AG04450 (cell line): ENCODE measurements around the gene FAM107A. TPM values are rescaled to one million over a fixed set of nuclear protein-coding genes. Genes with fewer than 3 reads are reported as not detected.

Experiments used
- CTCF ChIA-PET: fragments of 300-600, 350-600 bp; formaldehyde crosslinking; extraction: SDS; loops from one replicate; lab custom pipeline; 2022; ENCODE audit warnings: antibody characterized with exemption, inconsistent platforms; lab: Charles Lee
- POLR2A ChIA-PET: fragments of 350-600 bp; formaldehyde crosslinking; extraction: SDS; loops from one replicate; lab custom pipeline; 2021; ENCODE audit warnings: antibody characterized with exemption, inconsistent platforms; lab: Yijun Ruan, JAX
- DNase-seq: peaks from one replicate; pipeline ENCODE4 v3.0.0-alpha.2; 2011; ENCODE audit warnings: low read depth, low spot score
- H3K27ac ChIP-seq: one replicate; pipeline ENCODE4 v1.5.1; 2012; ENCODE audit warnings: low read depth, low read length, control low read depth
- H3K27me3 ChIP-seq: one replicate; pipeline ENCODE4 v1.6.0; 2012; ENCODE audit warnings: low read length; ENCODE audit not compliant: control insufficient read depth, insufficient read depth
- H3K4me3 ChIP-seq: 2 replicates; pipeline ENCODE4 v1.5.1; 2011; ENCODE audit warnings: mild to moderate bottlenecking, low read depth, low read length, control low read depth
- H3K9me3 ChIP-seq: 2 replicates; pipeline ENCODE4 v1.5.1; 2012; ENCODE audit warnings: low read length; ENCODE audit not compliant: control insufficient read depth, insufficient read depth
- polyA plus RNA-seq: library from polyadenylated mRNA; depleted of rRNA; stranded (reverse); fragments of >200 nt; gene quantifications from 2 replicates; pipeline ENCODE4 v1.2.3, GENCODE V29; 2011
- TF ChIP-seq, protein P1 (sequence below): IDR thresholded peaks from 2 replicates; pipeline ENCODE4 v1.5.1; 2011; ENCODE audit warnings: low read depth, low read length, control low read depth, inconsistent platforms

Gene FAM107A
- polyA plus RNA-seq, 1 experiment: 0.02 TPM

DNA sequence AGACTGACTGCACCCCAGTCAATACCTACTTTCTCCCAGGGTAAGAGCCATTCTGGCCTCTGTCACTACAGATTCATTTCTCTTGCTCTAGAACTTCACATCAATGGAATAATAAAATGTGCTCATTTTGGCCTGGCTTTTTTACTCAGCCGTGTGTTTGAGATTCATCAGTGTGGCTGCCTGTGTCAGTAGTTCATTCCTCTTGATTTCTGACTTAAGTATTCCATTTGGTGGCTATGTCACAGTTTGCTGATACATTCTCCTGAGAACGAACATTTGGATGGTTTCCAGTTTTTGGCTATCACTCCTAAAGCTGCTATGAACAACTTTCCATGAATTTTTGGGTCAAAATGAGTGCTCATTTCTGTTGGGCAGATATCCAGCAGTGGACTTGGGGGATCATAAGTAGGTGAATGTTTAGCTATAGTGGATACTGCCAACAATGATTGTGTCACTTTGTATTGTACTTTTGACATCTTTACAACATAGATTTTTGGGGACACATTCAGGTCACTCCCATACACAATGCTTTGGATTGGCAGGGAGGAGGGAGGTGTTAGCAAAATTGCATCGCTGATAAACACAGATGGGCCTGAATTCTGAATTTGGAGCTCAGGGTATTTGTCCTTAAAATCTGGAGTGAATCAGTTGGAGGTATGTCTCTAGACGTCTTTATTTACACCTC, 19.8 kb upstream of the FAM107A start:
- POLR2A ChIA-PET: no interaction called here
- CTCF ChIA-PET: interaction anchor here (0.6 to 1.0 kb wide), 3 partner anchors 11 to 29 kb away, joined by 3 to 5 read pairs (median 3); no protein-coding TSS in a partner anchor
- TF ChIP-seq, protein P1, sequence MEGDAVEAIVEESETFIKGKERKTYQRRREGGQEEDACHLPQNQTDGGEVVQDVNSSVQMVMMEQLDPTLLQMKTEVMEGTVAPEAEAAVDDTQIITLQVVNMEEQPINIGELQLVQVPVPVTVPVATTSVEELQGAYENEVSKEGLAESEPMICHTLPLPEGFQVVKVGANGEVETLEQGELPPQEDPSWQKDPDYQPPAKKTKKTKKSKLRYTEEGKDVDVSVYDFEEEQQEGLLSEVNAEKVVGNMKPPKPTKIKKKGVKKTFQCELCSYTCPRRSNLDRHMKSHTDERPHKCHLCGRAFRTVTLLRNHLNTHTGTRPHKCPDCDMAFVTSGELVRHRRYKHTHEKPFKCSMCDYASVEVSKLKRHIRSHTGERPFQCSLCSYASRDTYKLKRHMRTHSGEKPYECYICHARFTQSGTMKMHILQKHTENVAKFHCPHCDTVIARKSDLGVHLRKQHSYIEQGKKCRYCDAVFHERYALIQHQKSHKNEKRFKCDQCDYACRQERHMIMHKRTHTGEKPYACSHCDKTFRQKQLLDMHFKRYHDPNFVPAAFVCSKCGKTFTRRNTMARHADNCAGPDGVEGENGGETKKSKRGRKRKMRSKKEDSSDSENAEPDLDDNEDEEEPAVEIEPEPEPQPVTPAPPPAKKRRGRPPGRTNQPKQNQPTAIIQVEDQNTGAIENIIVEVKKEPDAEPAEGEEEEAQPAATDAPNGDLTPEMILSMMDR: no peak

DNA sequence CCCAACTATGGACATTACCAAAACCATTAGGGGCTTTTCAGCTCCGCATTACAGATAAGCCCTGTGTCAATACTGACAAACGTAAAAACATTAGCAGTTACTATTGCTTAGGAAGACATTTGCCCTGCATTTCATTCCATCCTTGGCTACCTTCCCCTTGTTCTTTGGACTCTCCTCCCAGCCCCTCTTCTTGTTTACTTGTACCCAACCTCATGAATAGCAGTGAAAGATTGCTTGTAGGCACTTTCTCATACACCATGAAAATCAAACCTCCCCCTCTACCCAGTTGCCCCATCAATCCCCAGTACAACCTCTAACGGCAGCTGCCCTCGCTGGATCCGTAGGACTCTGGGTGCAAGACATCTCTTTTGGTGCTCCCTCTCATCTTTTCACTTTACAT, 16.9 kb upstream of the FAM107A start:
- Histone ChIP-seq H3K27ac (no peak overlapping the region), H3K4me3 (no peak overlapping the region), H3K27me3 (peaks cover 18% of the 10 kb centered on the region), H3K9me3 (no peaks in the 10 kb centered on the region)
- DNase-seq: no peak
- TF ChIP-seq, protein P1: no peak
- ChIA-PET POLR2A (no interaction called here), CTCF (no interaction called here)

More for the DNA sequence above, 19.8 kb upstream of the FAM107A start:
- Histone ChIP-seq H3K4me3 (no peak overlapping the region), H3K9me3 (no peaks in the 10 kb centered on the region), H3K27ac (no peak overlapping the region), H3K27me3 (peaks cover 32% of the 10 kb centered on the region)
- no peak for DNase-seq

DNA sequence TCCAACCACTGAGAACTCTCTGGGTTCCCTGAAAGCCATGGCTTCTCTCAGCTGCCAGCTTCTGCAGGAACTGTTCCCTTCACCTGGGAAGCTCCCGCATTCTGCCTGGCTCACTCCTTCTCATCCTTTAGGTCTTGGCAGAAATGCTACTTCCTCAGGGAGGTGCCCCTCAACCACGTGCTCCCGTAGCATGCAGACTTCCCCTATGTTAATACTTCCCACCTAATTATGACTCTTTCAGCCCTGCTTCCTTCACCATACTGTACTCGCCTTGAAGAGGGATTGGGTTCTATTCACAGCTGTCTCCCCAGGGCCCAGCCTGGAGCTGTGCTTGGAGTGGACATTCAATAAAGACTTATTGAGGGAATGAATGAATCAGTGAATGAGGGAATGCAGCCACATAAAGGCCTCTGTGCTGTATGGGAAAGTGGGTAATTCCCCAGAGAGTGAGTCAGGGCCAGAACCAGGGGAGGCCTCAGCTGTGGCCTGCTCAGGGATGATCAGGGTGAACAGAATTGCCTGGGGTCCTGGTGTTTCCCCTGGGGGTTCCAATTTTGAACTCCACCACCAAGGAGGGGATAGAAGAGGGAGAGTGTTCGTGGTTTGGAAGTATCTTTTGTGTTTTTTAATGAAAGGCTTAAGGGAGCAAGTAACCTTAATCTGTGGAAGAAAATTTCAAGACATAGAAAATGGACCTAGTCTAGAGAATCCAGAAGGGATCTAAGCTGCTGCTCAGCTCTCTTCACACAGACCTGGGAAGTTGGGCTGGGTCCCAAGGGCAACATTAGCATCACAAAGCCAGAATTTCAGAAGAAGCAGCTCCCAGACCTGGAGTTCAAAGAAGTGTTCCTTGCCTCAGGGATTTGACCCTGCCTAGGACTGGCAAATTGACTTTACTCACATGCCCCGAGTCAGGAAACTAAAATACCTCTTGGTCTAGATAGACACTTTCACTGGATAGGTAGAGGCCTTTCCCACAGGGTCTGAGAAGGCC, 14.6 kb upstream of the FAM107A start:
- Histone ChIP-seq H3K9me3 (no peaks in the 10 kb centered on the region), H3K27ac (no peak overlapping the region), H3K27me3 (peaks cover 24% of the 10 kb centered on the region), H3K4me3 (no peak overlapping the region)
- TF ChIP-seq, protein P1: no peak
- no peak for DNase-seq
- POLR2A ChIA-PET: no interaction called here
- CTCF ChIA-PET: interaction anchor here (0.9 to 1.6 kb wide), 2 partner anchors 24 to 38 kb away, joined by 3 to 5 read pairs; no protein-coding TSS in a partner anchor

DNA sequence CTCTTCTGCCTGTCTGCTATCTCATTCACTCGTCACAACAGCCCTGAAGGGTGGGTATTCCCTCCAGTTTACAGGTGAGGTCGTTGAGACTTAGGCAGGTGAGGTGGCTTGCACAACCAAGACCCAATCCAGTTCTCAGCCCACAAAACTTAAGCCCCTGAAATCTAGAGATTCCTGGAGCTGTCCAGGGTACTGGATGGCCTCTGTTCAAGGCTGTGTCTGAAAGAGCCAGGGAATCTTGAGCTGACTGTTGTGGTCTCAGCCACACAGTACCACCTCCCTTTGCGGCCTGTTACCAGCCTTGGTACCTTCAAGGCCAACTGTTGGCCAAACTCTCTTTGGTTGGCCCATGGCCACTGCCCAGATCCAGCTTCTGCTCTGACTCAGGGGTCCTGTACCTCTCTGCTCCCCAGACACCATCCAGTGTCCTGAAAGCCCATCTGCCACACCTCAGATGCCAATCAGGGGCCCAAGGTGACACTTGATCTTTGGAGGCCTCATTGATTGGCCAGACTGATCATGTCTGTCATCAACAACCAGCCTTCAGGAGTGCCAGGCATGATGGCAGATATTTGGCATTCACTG, 10.9 kb upstream of the FAM107A start:
- ChIA-PET POLR2A (no interaction called here), CTCF (interaction anchor here (1.1 to 1.7 kb wide), 3 partner anchors 19 to 42 kb away, joined by 3 to 4 read pairs (median 4); no protein-coding TSS in a partner anchor)
- no peak overlapping the region for H3K4me3 ChIP-seq
- peaks cover 3% of the 10 kb centered on the region; the same call in 1 of the 2 replicates for H3K9me3 ChIP-seq
- no peak overlapping the region for H3K27ac ChIP-seq
- TF ChIP-seq, protein P1: no peak
- peaks cover 27% of the 10 kb centered on the region for H3K27me3 ChIP-seq
- no peak for DNase-seq
